GM18502 (cell line): ENCODE data around the gene TMEM229B.

ENCODE experiments used
- ATAC-seq: cut with Tn5 transposase; IDR thresholded peaks from one replicate; pipeline ENCODE4 v1.9.1; 2021; ENCODE audit warnings: mild to moderate bottlenecking; ENCODE audit not compliant: unreplicated experiment, poor library complexity

The TMEM229B gene

GRCh38 chr14:67428501-67429031 is 60.0 kb downstream of the TMEM229B start:
- no peak for ATAC-seq

GRCh38 chr14:67426983-67427606 is 61.4 kb downstream of the TMEM229B start:
- no peak for ATAC-seq

- ATAC-seq: no peak
Observed at GRCh38 chr14:67426161-67426560, 62.4 kb downstream of the TMEM229B start.

GRCh38 chr14:67425608-67426007 is 62.9 kb downstream of the TMEM229B start:
- no peak for ATAC-seq

- no peak for ATAC-seq
Observed at GRCh38 chr14:67424539-67424938, 64.0 kb downstream of the TMEM229B start.

GRCh38 chr14:67423424-67423823 is 65.1 kb downstream of the TMEM229B start:
- ATAC-seq: no peak

- no peak for ATAC-seq
Observed at GRCh38 chr14:67421356-67422224, 66.9 kb downstream of the TMEM229B start.
